DOHH2 (cell line): ENCODE data around the gene AKR1C3.

Experiments used
- EZH2phosphoT487 ChIP-seq: fragments of 200-600 bp; sonication (generic); IDR thresholded peaks from 2 replicates; pipeline ENCODE4 v1.6.1; 2017; ENCODE audit warnings: borderline replicate concordance, mild to moderate bottlenecking, antibody characterized with exemption, low read length, moderate library complexity, mixed read lengths
- TF ChIP-seq, protein P1 (sequence below): fragments of 200-600 bp; sonication (generic); IDR thresholded peaks from one replicate; pipeline ENCODE4 v1.5.1; 2014; ENCODE audit warnings: antibody characterized with exemption, mild to moderate bottlenecking, low read depth, low read length; ENCODE audit not compliant: poor library complexity, severe bottlenecking

DNA sequence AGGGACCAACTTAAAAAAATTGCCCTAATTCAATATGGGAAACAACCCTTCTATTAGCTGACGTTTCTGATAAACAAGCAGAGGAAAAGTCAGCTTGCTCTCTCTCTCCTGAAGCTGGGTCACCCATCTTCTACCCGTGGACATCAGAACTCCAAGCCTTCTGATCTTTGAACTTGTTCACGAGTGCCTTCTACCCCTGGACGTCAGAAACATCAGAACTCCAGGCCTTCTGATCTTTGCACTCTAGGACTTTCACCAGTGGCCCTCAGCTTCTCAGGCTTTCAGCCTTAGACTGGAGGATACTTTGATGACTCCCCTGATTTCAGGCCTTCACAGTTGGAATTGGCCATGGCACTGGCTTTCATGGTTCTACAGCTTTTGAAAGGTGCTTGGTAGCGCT is 48.9 kb downstream of the AKR1C3 start:
- TF ChIP-seq EZH2phosphoT487 = no peak
- TF ChIP-seq, protein P1, sequence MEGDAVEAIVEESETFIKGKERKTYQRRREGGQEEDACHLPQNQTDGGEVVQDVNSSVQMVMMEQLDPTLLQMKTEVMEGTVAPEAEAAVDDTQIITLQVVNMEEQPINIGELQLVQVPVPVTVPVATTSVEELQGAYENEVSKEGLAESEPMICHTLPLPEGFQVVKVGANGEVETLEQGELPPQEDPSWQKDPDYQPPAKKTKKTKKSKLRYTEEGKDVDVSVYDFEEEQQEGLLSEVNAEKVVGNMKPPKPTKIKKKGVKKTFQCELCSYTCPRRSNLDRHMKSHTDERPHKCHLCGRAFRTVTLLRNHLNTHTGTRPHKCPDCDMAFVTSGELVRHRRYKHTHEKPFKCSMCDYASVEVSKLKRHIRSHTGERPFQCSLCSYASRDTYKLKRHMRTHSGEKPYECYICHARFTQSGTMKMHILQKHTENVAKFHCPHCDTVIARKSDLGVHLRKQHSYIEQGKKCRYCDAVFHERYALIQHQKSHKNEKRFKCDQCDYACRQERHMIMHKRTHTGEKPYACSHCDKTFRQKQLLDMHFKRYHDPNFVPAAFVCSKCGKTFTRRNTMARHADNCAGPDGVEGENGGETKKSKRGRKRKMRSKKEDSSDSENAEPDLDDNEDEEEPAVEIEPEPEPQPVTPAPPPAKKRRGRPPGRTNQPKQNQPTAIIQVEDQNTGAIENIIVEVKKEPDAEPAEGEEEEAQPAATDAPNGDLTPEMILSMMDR = no peak
